Mucosa of descending colon (tissue), 3 donors: ENCODE data around the gene KIAA0232. TPM values are rescaled to one million over a fixed set of nuclear protein-coding genes. Genes with fewer than 3 reads are reported as not detected.

Source experiments
- ATAC-seq: fragments of 200-7000 bp; cut with Tn5 transposase; one replicate; pipeline ENCODE4 v1.9.1; 2020; ENCODE audit warnings: mild to moderate bottlenecking, moderate library complexity
- DNase-seq, 3 donors: peaks; one replicate each; pipeline ENCODE4 v3.0.0-alpha.2; 2020
- H3K36me3 ChIP-seq: fragments of 200-600 bp; one replicate; pipeline ENCODE4 v1.8.0; 2021; ENCODE audit warnings: low read depth, mild to moderate bottlenecking
- H3K4me1 ChIP-seq: fragments of 200-600 bp; one replicate; pipeline ENCODE4 v1.8.0; 2021; ENCODE audit warnings: low read depth, mild to moderate bottlenecking
- H3K4me3 ChIP-seq: fragments of 200-600 bp; one replicate; pipeline ENCODE4 v1.8.0; 2021; ENCODE audit warnings: mild to moderate bottlenecking
- H3K9me3 ChIP-seq: fragments of 200-600 bp; one replicate; pipeline ENCODE4 v1.8.0; 2021; ENCODE audit warnings: mild to moderate bottlenecking
- intact Hi-C, 2 donors: fragments of 100-400 bp; cut with DNase I in 1 of 2; cut with micrococcal nuclease in 1 of 2; formaldehyde crosslinking; loops; one replicate each; pipeline versions ENCODE4 v1.11.0 to v1.11.1; 2022; cut with DNase I, micrococcal nuclease
- long read RNA-seq, 2 donors: library from polyadenylated mRNA; unstranded; transcript quantifications; one replicate each; pipeline ENCODE4 v2.0.0, GENCODE V29; 2019 to 2021
- total RNA-seq, 3 donors: library from RNA; stranded (reverse); fragmentation: NEBNext Ultra II Directional in 2 of 3; extraction: Animal tissue kit (Norgen Biotek cat#: 25700) in 2 of 3; gene quantifications; one replicate each; pipeline versions ENCODE4 v1.2.1 to v1.2.4, GENCODE V29; 2021 to 2023
- TF ChIP-seq, protein P1 (sequence below): fragments of 200-600 bp; IDR thresholded peaks from one replicate; pipeline ENCODE4 v1.8.0; 2022; ENCODE audit warnings: antibody characterized with exemption, mild to moderate bottlenecking
- donor health status: DM: no; HTN: no; CAD: no; lungs with moderate emphysema.
- donor health status: DM: no; HTN: no; CAD: no.
- donor health status: DM: no; HTN: yes; CAD: no.

Gene KIAA0232
- total RNA-seq: 10 to 100 TPM; 31.5 to 47.4 (median 46.6) TPM
- long read RNA-seq, donor 1, partial matches to known transcripts: 6 of 17 reads
- long read RNA-seq, donor 1, other reads (novel, unspliced or antisense): 11 of 17 reads
- long read RNA-seq, donor 2, partial matches to known transcripts: 9 of 11 reads
- long read RNA-seq, donor 2, other reads (novel, unspliced or antisense): 2 of 11 reads

DNA sequence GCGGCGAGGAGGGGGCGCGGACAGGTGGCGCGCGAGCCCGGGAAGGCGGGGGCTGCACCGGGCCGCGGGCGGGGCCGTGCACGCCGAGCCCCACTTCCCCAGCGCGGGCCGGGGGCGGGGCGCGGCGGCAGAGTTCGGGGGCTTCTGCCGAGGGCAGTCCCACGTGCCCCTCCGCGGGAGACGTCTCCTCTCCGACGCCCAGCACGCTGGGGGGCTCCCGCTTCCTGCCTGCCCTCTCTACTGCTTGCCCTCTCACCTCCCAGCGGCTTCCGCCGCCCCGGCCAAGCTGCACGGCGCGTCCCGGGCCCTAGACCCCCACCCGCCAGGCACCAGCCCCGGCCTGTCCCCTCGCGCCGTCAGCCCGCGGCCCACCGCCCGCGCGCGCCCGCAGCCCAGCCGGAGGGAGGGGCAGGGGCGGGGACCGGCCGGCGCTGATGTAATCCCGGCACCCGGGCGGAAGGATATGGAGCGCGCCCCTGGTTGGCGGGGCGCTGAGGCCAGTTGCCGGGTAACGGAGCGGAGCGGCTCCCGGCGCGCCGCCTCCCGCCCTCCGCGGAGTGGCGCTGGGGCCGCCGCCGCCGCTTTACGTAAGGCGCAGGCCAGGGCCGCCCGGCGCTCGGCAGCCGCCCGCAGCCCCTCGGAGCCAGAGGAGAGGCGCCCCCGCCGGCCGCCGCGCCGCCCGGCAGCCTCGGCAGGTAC is at the start of gene KIAA0232:
Gene KIAA0232, plus strand, starts transcription at position 581 of the 699 bp plus-strand sequence. CDS start 41,727 bp downstream, outside the sequence.
- Histone ChIP-seq H3K9me3 (no peaks in the 10 kb centered on the region), H3K36me3 (no peaks in the 10 kb centered on the region), H3K4me3 (peak within 1 kb of the TSS; percentile 98), H3K4me1 (peaks cover 19% of the 10 kb centered on the region)
- intact Hi-C loops: no loop called here
- DNase-seq (peak; percentile 94 to 95 (median 95)), ATAC-seq (peak; percentile 85)
- TF ChIP-seq, protein P1, sequence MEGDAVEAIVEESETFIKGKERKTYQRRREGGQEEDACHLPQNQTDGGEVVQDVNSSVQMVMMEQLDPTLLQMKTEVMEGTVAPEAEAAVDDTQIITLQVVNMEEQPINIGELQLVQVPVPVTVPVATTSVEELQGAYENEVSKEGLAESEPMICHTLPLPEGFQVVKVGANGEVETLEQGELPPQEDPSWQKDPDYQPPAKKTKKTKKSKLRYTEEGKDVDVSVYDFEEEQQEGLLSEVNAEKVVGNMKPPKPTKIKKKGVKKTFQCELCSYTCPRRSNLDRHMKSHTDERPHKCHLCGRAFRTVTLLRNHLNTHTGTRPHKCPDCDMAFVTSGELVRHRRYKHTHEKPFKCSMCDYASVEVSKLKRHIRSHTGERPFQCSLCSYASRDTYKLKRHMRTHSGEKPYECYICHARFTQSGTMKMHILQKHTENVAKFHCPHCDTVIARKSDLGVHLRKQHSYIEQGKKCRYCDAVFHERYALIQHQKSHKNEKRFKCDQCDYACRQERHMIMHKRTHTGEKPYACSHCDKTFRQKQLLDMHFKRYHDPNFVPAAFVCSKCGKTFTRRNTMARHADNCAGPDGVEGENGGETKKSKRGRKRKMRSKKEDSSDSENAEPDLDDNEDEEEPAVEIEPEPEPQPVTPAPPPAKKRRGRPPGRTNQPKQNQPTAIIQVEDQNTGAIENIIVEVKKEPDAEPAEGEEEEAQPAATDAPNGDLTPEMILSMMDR: no peak

GRCh38 chr4:6733358-6734164 is 49.0 kb upstream of the KIAA0232 start:
- DNase-seq (no peak), ATAC-seq (no peak)
- Histone ChIP-seq H3K4me1 (no peaks in the 10 kb centered on the region), H3K9me3 (no peaks in the 10 kb centered on the region), H3K4me3 (no peak overlapping the region), H3K36me3 (no peaks in the 10 kb centered on the region)
- intact Hi-C loops: no loop called here
- TF ChIP-seq, protein P1: no peak

GRCh38 chr4:6734165-6734786 is 48.3 kb upstream of the KIAA0232 start:
- no peaks in the 10 kb centered on the region for H3K4me1 ChIP-seq
- TF ChIP-seq, protein P1: no peak
- no peak for ATAC-seq
- intact Hi-C loops: no loop called here
- peak in 1 of 3 donors; percentile 16 for DNase-seq
- H3K4me3 ChIP-seq: no peak overlapping the region
- H3K36me3 ChIP-seq: no peaks in the 10 kb centered on the region
- H3K9me3 ChIP-seq: no peaks in the 10 kb centered on the region

GRCh38 chr4:6739920-6740319 is 42.6 kb upstream of the KIAA0232 start:
- H3K4me3 ChIP-seq: no peak overlapping the region
- TF ChIP-seq, protein P1: no peak
- H3K9me3 ChIP-seq: no peaks in the 10 kb centered on the region
- H3K36me3 ChIP-seq: no peaks in the 10 kb centered on the region
- intact Hi-C loops: no loop called here
- ATAC-seq (no peak), DNase-seq (no peak)
- H3K4me1 ChIP-seq: no peaks in the 10 kb centered on the region

DNA sequence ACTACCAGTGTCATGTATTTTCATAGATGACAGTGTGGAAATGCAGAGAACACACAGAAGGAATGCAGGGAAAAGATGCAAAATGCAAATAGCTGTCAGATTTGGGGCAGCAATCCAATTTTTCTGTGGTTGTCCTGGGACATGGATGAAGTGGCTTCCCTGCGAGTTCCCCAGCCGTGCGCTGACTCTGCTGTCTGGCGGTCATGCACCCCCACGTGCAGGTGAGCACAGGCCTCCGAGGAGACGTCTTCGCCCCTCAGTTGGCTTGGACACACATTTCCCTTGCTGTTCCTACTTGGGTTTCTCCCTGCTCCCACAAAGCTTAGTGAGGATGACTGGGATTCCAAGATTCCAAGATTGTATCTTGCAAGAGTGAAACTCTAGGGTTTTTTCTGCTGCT is 42.2 kb upstream of the KIAA0232 start:
- Histone ChIP-seq H3K36me3 (no peaks in the 10 kb centered on the region), H3K4me1 (no peaks in the 10 kb centered on the region), H3K4me3 (no peak overlapping the region), H3K9me3 (no peaks in the 10 kb centered on the region)
- DNase-seq (peak in 1 of 3 donors; percentile 8), ATAC-seq (no peak)
- TF ChIP-seq, protein P1: no peak
- intact Hi-C loops: no loop called here
